Measurements from ENCODE around the gene DOHH. TPM values are rescaled to one million over a fixed set of nuclear protein-coding genes. Genes with fewer than 3 reads are reported as not detected.

Gene DOHH
- total RNA-seq, 1 experiment from 2014 or later = 0.89 TPM

GRCh38 chr19:3494559-3494958, 5.9 kb downstream of the DOHH start:
- Histone ChIP-seq H3K4me1 (ENCODE audit: low read length) (peaks cover 6% of the 10 kb centered on the region), H3K27ac (ENCODE audit: low read length) (no peak overlapping the region), H3K4me3 (ENCODE audit: low read length) (no peak overlapping the region), H3K79me2 (ENCODE audit: low read length) (peaks cover 24% of the 10 kb centered on the region), H3K9me3 (ENCODE audit: low read length) (no peaks in the 10 kb centered on the region), H3K4me2 (ENCODE audit: low read depth, low read length, poor library complexity, severe bottlenecking) (no peak overlapping the region), H3K9ac (ENCODE audit: low read length) (no peak overlapping the region), H3K9me2 (replicated peaks; ENCODE audit: insufficient read depth, low read length) (no peaks in the 10 kb centered on the region), H2AFZ (ENCODE audit: low read length) (no peak overlapping the region), H3K36me3 (ENCODE audit: insufficient read depth, low read length) (no peaks in the 10 kb centered on the region), H3K27me3 (ENCODE audit: low read length) (no peaks in the 10 kb centered on the region), H4K20me1 (ENCODE audit: insufficient read depth, low read depth, low read length) (no peaks in the 10 kb centered on the region)
- DNase-seq = no peak

GRCh38 chr19:3494051-3494450, 6.4 kb downstream of the DOHH start:
- peaks cover 19% of the 10 kb centered on the region for H3K79me2 ChIP-seq (ENCODE audit: low read length)
- no peaks in the 10 kb centered on the region for H4K20me1 ChIP-seq (ENCODE audit: insufficient read depth, low read depth, low read length)
- no peaks in the 10 kb centered on the region for H3K27me3 ChIP-seq (ENCODE audit: low read length)
- H3K4me1 ChIP-seq (ENCODE audit: low read length) = peaks cover under 1% of the 10 kb centered on the region; the same call in 1 of the 2 replicates
- H3K36me3 ChIP-seq (ENCODE audit: insufficient read depth, low read length) = no peaks in the 10 kb centered on the region
- no peaks in the 10 kb centered on the region for H3K9me2 ChIP-seq (replicated peaks; ENCODE audit: insufficient read depth, low read length)
- no peak overlapping the region for H3K9ac ChIP-seq (ENCODE audit: low read length)
- H3K4me2 ChIP-seq (ENCODE audit: low read depth, low read length, poor library complexity, severe bottlenecking) = no peak overlapping the region
- no peak overlapping the region for H2AFZ ChIP-seq (ENCODE audit: low read length)
- no peaks in the 10 kb centered on the region for H3K9me3 ChIP-seq (ENCODE audit: low read length)
- no peak overlapping the region for H3K4me3 ChIP-seq (ENCODE audit: low read length)
- peak; percentile 66 for DNase-seq
- H3K27ac ChIP-seq (ENCODE audit: low read length) = no peak overlapping the region

GRCh38 chr19:3493651-3494050, 6.8 kb downstream of the DOHH start:
- H3K9me2 ChIP-seq (replicated peaks; ENCODE audit: insufficient read depth, low read length) = no peaks in the 10 kb centered on the region
- no peak overlapping the region for H3K27ac ChIP-seq (ENCODE audit: low read length)
- peaks cover 15% of the 10 kb centered on the region for H3K79me2 ChIP-seq (ENCODE audit: low read length)
- no peaks in the 10 kb centered on the region for H3K27me3 ChIP-seq (ENCODE audit: low read length)
- no peak overlapping the region for H3K9ac ChIP-seq (ENCODE audit: low read length)
- no peaks in the 10 kb centered on the region for H4K20me1 ChIP-seq (ENCODE audit: insufficient read depth, low read depth, low read length)
- H3K4me3 ChIP-seq (ENCODE audit: low read length) = no peak overlapping the region
- DNase-seq = no peak
- H2AFZ ChIP-seq (ENCODE audit: low read length) = no peak overlapping the region
- no peak overlapping the region for H3K4me2 ChIP-seq (ENCODE audit: low read depth, low read length, poor library complexity, severe bottlenecking)
- H3K4me1 ChIP-seq (ENCODE audit: low read length) = no peaks in the 10 kb centered on the region
- H3K36me3 ChIP-seq (ENCODE audit: insufficient read depth, low read length) = no peaks in the 10 kb centered on the region
- H3K9me3 ChIP-seq (ENCODE audit: low read length) = no peaks in the 10 kb centered on the region

GRCh38 chr19:3492919-3493318, 7.6 kb downstream of the DOHH start:
- no peak overlapping the region for H2AFZ ChIP-seq (ENCODE audit: low read length)
- no peaks in the 10 kb centered on the region for H3K27me3 ChIP-seq (ENCODE audit: low read length)
- H3K4me1 ChIP-seq (ENCODE audit: low read length) = no peaks in the 10 kb centered on the region
- no peaks in the 10 kb centered on the region for H3K9me2 ChIP-seq (replicated peaks; ENCODE audit: insufficient read depth, low read length)
- no peaks in the 10 kb centered on the region for H3K36me3 ChIP-seq (ENCODE audit: insufficient read depth, low read length)
- DNase-seq = no peak
- no peak overlapping the region for H3K9ac ChIP-seq (ENCODE audit: low read length)
- no peaks in the 10 kb centered on the region for H3K9me3 ChIP-seq (ENCODE audit: low read length)
- H3K4me2 ChIP-seq (ENCODE audit: low read depth, low read length, poor library complexity, severe bottlenecking) = no peak overlapping the region
- no peak overlapping the region for H3K27ac ChIP-seq (ENCODE audit: low read length)
- no peaks in the 10 kb centered on the region for H4K20me1 ChIP-seq (ENCODE audit: insufficient read depth, low read depth, low read length)
- H3K79me2 ChIP-seq (ENCODE audit: low read length) = peaks cover 10% of the 10 kb centered on the region
- H3K4me3 ChIP-seq (ENCODE audit: low read length) = no peak overlapping the region

- no peak overlapping the region for H3K4me3 ChIP-seq (ENCODE audit: low read length)
- no peaks in the 10 kb centered on the region for H3K9me2 ChIP-seq (replicated peaks; ENCODE audit: insufficient read depth, low read length)
- no peak for DNase-seq
- H3K27ac ChIP-seq (ENCODE audit: low read length) = no peak overlapping the region
- H3K4me2 ChIP-seq (ENCODE audit: low read depth, low read length, poor library complexity, severe bottlenecking) = no peak overlapping the region
- H2AFZ ChIP-seq (ENCODE audit: low read length) = no peak overlapping the region
- H3K79me2 ChIP-seq (ENCODE audit: low read length) = peaks cover 4% of the 10 kb centered on the region
- H3K9ac ChIP-seq (ENCODE audit: low read length) = no peak overlapping the region
- H3K9me3 ChIP-seq (ENCODE audit: low read length) = no peaks in the 10 kb centered on the region
- H4K20me1 ChIP-seq (ENCODE audit: insufficient read depth, low read depth, low read length) = no peaks in the 10 kb centered on the region
- H3K4me1 ChIP-seq (ENCODE audit: low read length) = no peaks in the 10 kb centered on the region
- H3K27me3 ChIP-seq (ENCODE audit: low read length) = no peaks in the 10 kb centered on the region
- no peaks in the 10 kb centered on the region for H3K36me3 ChIP-seq (ENCODE audit: insufficient read depth, low read length)
Measured at GRCh38 chr19:3492131-3492839, 8.2 kb downstream of the DOHH start.

- H3K4me2 ChIP-seq (ENCODE audit: low read depth, low read length, poor library complexity, severe bottlenecking) = no peak overlapping the region
- H3K27ac ChIP-seq (ENCODE audit: low read length) = no peak overlapping the region
- H2AFZ ChIP-seq (ENCODE audit: low read length) = no peak overlapping the region
- no peaks in the 10 kb centered on the region for H4K20me1 ChIP-seq (ENCODE audit: insufficient read depth, low read depth, low read length)
- no peaks in the 10 kb centered on the region for H3K36me3 ChIP-seq (ENCODE audit: insufficient read depth, low read length)
- H3K9ac ChIP-seq (ENCODE audit: low read length) = no peak overlapping the region
- no peaks in the 10 kb centered on the region for H3K9me3 ChIP-seq (ENCODE audit: low read length)
- DNase-seq = no peak
- H3K4me3 ChIP-seq (ENCODE audit: low read length) = no peak overlapping the region
- H3K4me1 ChIP-seq (ENCODE audit: low read length) = no peaks in the 10 kb centered on the region
- H3K79me2 ChIP-seq (ENCODE audit: low read length) = no peaks in the 10 kb centered on the region
- no peaks in the 10 kb centered on the region for H3K27me3 ChIP-seq (ENCODE audit: low read length)
- H3K9me2 ChIP-seq (replicated peaks; ENCODE audit: insufficient read depth, low read length) = no peaks in the 10 kb centered on the region
Measured at GRCh38 chr19:3491396-3492119, 8.9 kb downstream of the DOHH start.

- Histone ChIP-seq H3K79me2 (ENCODE audit: low read length) (no peaks in the 10 kb centered on the region), H3K9me3 (ENCODE audit: low read length) (no peaks in the 10 kb centered on the region), H3K9ac (ENCODE audit: low read length) (no peak within 1 kb of the TSS), H3K36me3 (ENCODE audit: insufficient read depth, low read length) (no peaks in the 10 kb centered on the region), H3K27me3 (ENCODE audit: low read length) (no peaks in the 10 kb centered on the region), H3K4me1 (ENCODE audit: low read length) (peaks cover 29% of the 10 kb centered on the region), H4K20me1 (ENCODE audit: insufficient read depth, low read depth, low read length) (no peaks in the 10 kb centered on the region), H3K4me2 (ENCODE audit: low read depth, low read length, poor library complexity, severe bottlenecking) (peak within 1 kb of the TSS; percentile 61), H3K27ac (ENCODE audit: low read length) (peak within 1 kb of the TSS; percentile 96), H2AFZ (ENCODE audit: low read length) (no peak within 1 kb of the TSS), H3K9me2 (replicated peaks; ENCODE audit: insufficient read depth, low read length) (no peaks in the 10 kb centered on the region), H3K4me3 (ENCODE audit: low read length) (no peak within 1 kb of the TSS)
- no peak for DNase-seq
Measured at GRCh38 chr19:3483226-3483628, 17.2 kb downstream of the DOHH start, which contains the start of gene SMIM44. SMIM44 (minus strand) TSS chr19:3483441; CDS start chr19:3483403, 38 bp downstream.

- H3K27me3 ChIP-seq (ENCODE audit: low read length) = no peaks in the 10 kb centered on the region
- no peaks in the 10 kb centered on the region for H3K9me3 ChIP-seq (ENCODE audit: low read length)
- peaks cover 29% of the 10 kb centered on the region for H3K4me1 ChIP-seq (ENCODE audit: low read length)
- H2AFZ ChIP-seq (ENCODE audit: low read length) = no peak overlapping the region
- no peak for DNase-seq
- H3K4me3 ChIP-seq (ENCODE audit: low read length) = no peak overlapping the region
- peak overlapping the region; percentile 61 for H3K4me2 ChIP-seq (ENCODE audit: low read depth, low read length, poor library complexity, severe bottlenecking)
- H3K9me2 ChIP-seq (replicated peaks; ENCODE audit: insufficient read depth, low read length) = no peaks in the 10 kb centered on the region
- H3K36me3 ChIP-seq (ENCODE audit: insufficient read depth, low read length) = no peaks in the 10 kb centered on the region
- H3K27ac ChIP-seq (ENCODE audit: low read length) = peak overlapping the region; percentile 96
- no peaks in the 10 kb centered on the region for H4K20me1 ChIP-seq (ENCODE audit: insufficient read depth, low read depth, low read length)
- H3K79me2 ChIP-seq (ENCODE audit: low read length) = no peaks in the 10 kb centered on the region
- H3K9ac ChIP-seq (ENCODE audit: low read length) = no peak overlapping the region
Measured at GRCh38 chr19:3482507-3483225, 17.8 kb downstream of the DOHH start.
